ENCODE results near the gene C6orf118. TPM values are rescaled to one million over a fixed set of nuclear protein-coding genes. Genes with fewer than 3 reads are reported as not detected.

The C6orf118 gene
- total RNA-seq, 1 donor from 2014 or later, result 2.2 TPM

DNA sequence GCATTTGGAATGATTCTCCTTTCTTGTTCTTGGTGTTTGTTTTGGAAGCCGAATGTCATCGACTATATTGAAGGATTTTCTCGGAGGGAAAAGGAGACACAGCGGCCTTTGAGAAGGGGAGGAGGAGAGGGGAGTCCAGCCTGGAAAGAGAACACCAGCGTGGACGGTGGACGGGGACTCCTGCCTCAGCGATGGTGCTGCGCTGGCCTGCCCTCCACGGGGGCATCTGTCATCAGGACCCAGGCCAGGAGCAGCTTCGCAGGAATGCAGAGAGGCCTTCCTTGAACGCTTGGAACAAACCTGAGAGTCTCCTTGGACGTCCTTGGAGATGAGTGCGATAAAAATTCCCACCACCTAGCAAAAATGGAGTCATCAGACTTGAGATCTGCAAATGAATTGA lies 8.3 kb upstream of the C6orf118 start:
- H3K4me3 Mint-ChIP-seq, result no peak overlapping the region
- H3K9me3 Mint-ChIP-seq, result peaks cover 35% of the 10 kb centered on the region
- Histone ChIP-seq H3F3A (ENCODE audit: low read depth) (no peaks in the 10 kb centered on the region), H3K4me3 (no peak overlapping the region), H3K79me2 (ENCODE audit: low read depth) (no peaks in the 10 kb centered on the region), H3K4me1 (no peaks in the 10 kb centered on the region), H2AFZ (replicated peaks) (no peak overlapping the region), H4K20me1 (ENCODE audit: low read depth) (no peaks in the 10 kb centered on the region), H3K27me3 (no peaks in the 10 kb centered on the region), H3K9ac (no peak overlapping the region), H3K36me3 (no peaks in the 10 kb centered on the region), H3K4me2 (no peak overlapping the region), H3K9me3 (ENCODE audit: low read depth) (peaks cover 14% of the 10 kb centered on the region), H3K27ac (no peak overlapping the region)
- H3K4me1 Mint-ChIP-seq, result peaks cover 6% of the 10 kb centered on the region
- DNase-seq (ENCODE audit: low spot score), result no peak
- no peak overlapping the region for H3K27ac Mint-ChIP-seq
- TF ChIP-seq EZH2 (IDR thresholded peaks at IDR 0.05) (no peak), EZH2phosphoT487 (IDR thresholded peaks at IDR 0.05) (no peak)
- TF ChIP-seq, protein P1, sequence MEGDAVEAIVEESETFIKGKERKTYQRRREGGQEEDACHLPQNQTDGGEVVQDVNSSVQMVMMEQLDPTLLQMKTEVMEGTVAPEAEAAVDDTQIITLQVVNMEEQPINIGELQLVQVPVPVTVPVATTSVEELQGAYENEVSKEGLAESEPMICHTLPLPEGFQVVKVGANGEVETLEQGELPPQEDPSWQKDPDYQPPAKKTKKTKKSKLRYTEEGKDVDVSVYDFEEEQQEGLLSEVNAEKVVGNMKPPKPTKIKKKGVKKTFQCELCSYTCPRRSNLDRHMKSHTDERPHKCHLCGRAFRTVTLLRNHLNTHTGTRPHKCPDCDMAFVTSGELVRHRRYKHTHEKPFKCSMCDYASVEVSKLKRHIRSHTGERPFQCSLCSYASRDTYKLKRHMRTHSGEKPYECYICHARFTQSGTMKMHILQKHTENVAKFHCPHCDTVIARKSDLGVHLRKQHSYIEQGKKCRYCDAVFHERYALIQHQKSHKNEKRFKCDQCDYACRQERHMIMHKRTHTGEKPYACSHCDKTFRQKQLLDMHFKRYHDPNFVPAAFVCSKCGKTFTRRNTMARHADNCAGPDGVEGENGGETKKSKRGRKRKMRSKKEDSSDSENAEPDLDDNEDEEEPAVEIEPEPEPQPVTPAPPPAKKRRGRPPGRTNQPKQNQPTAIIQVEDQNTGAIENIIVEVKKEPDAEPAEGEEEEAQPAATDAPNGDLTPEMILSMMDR (IDR thresholded peaks at IDR 0.05), result no peak
- peaks cover 7% of the 10 kb centered on the region for H3K36me3 Mint-ChIP-seq
- peaks cover 11% of the 10 kb centered on the region for H3K27me3 Mint-ChIP-seq (ENCODE audit: insufficient read depth, low read depth)

DNA sequence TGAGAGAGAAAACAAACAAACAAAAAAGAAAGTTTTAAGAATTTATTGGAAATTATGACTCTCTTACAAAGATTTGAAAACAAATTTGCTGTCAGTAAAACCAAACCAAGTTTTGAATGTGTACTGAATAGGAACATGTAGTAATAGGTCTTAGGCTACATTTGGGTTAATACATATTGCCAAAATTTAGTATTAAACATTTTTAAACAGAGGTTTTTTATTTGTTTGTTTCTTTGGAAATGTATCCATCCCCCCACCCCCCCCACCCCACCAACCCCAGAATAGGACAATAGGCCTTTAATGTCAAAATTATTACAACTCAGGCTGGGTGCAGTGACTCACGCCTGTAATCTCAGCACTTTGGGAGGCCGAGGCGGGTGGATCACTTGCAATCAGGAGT lies 2.5 kb downstream of the C6orf118 start:
- H3K4me3 Mint-ChIP-seq, result no peak overlapping the region

DNA sequence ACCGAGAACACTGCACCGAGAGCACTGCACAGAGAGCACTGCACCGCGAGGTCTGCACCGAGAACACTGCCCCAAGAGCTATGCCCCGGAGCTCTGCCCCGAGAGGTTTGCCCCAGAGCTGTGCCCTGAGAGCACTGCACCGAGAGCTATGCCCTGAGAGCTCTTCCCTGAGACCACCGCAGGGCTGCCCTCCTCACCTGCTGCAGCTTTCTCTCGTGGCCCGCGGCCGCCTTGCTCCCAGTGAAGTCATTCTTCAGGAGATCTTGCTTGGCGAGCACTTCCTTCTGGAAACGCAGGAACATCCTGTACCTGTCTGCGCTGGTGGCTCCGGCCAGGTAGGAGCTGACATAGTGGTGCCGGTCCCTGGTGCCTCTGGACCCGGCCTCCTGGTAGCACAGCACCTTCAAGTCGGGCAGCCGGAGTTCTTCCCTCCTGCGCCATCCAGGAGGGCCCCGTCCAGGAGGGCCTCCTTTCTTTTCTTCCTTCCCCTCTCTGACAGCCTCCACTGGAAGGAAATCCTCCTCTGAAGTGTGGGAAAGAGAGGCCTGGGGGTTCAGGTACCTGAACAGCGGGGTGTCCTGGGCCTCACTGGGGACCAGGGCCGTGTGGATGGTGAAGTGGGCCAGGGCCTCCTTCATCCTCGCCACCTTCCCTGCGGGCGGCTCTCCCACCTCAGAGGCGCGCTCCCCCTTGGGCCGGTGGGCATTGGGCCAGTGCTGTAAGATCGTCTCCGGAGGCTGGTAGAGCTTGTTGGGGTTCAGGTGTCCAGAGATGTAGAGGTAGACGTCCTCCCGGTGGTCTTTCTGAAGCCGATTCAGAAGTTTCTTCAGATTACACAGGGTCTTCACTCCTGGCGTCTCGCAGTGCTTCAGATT lies 7.8 kb downstream of the C6orf118 start:
- no peak for DNase-seq (ENCODE audit: low spot score)
- Histone ChIP-seq H3K27me3 (no peaks in the 10 kb centered on the region), H3K9ac (no peak overlapping the region), H3K79me2 (ENCODE audit: low read depth) (no peaks in the 10 kb centered on the region), H4K20me1 (ENCODE audit: low read depth) (no peaks in the 10 kb centered on the region), H3F3A (ENCODE audit: low read depth) (no peaks in the 10 kb centered on the region), H3K27ac (no peak overlapping the region), H3K36me3 (no peaks in the 10 kb centered on the region), H2AFZ (replicated peaks) (no peak overlapping the region), H3K4me1 (peaks cover 11% of the 10 kb centered on the region), H3K9me3 (ENCODE audit: low read depth) (no peaks in the 10 kb centered on the region), H3K4me3 (no peak overlapping the region), H3K4me2 (no peak overlapping the region)
- TF ChIP-seq EZH2phosphoT487 (IDR thresholded peaks at IDR 0.05) (no peak), EZH2 (IDR thresholded peaks at IDR 0.05) (no peak)
- TF ChIP-seq, protein P1 (IDR thresholded peaks at IDR 0.05), result no peak
- H3K9me3 Mint-ChIP-seq, result peaks cover 17% of the 10 kb centered on the region
- no peak overlapping the region for H3K27ac Mint-ChIP-seq
- no peak overlapping the region for H3K4me3 Mint-ChIP-seq
- H3K27me3 Mint-ChIP-seq (ENCODE audit: insufficient read depth, low read depth), result peaks cover 4% of the 10 kb centered on the region
- peaks cover 35% of the 10 kb centered on the region for H3K4me1 Mint-ChIP-seq
- peaks cover 34% of the 10 kb centered on the region for H3K36me3 Mint-ChIP-seq

More for the DNA sequence above, 2.5 kb downstream of the C6orf118 start:
- TF ChIP-seq EZH2phosphoT487 (IDR thresholded peaks at IDR 0.05) (no peak), EZH2 (IDR thresholded peaks at IDR 0.05) (no peak)
- TF ChIP-seq, protein P1 (IDR thresholded peaks at IDR 0.05), result no peak
- Histone ChIP-seq H3K4me3 (no peak overlapping the region), H3K36me3 (no peaks in the 10 kb centered on the region), H3K27me3 (peaks cover 18% of the 10 kb centered on the region), H2AFZ (replicated peaks) (no peak overlapping the region), H3K9me3 (ENCODE audit: low read depth) (no peaks in the 10 kb centered on the region), H4K20me1 (ENCODE audit: low read depth) (no peaks in the 10 kb centered on the region), H3K9ac (no peak overlapping the region), H3K27ac (no peak overlapping the region), H3F3A (ENCODE audit: low read depth) (no peaks in the 10 kb centered on the region), H3K79me2 (ENCODE audit: low read depth) (no peaks in the 10 kb centered on the region), H3K4me1 (peaks cover 6% of the 10 kb centered on the region), H3K4me2 (no peak overlapping the region)
- H3K27ac Mint-ChIP-seq, result no peak overlapping the region
- H3K4me1 Mint-ChIP-seq, result peaks cover 36% of the 10 kb centered on the region
- peaks cover 19% of the 10 kb centered on the region for H3K9me3 Mint-ChIP-seq
- H3K27me3 Mint-ChIP-seq (ENCODE audit: insufficient read depth, low read depth), result peaks cover 6% of the 10 kb centered on the region
- H3K36me3 Mint-ChIP-seq, result peaks cover 12% of the 10 kb centered on the region
- no peak for DNase-seq (ENCODE audit: low spot score)
